Panc1 (cell line): ENCODE data around the gene RFXAP. TPM values are rescaled to one million over a fixed set of nuclear protein-coding genes. Genes with fewer than 3 reads are reported as not detected.

Experiments
- ATAC-seq: fragments of 200-7000 bp; cut with Tn5 transposase; 2 replicates; pipeline ENCODE4 v1.9.1; 2020; ENCODE audit warnings: mild to moderate bottlenecking, moderate library complexity
- BruUV-seq: library from RNA; stranded (reverse); fragments of 400-500 nt; replicated peaks from 2 replicates; lab custom pipeline; 2021; lab: Mats Ljungman, UMichigan
- CTCF ChIA-PET: fragments of 300-600 bp; sonication (Branson Sonifier 250); formaldehyde crosslinking; loops from one replicate; lab custom pipeline; 2022; ENCODE audit warnings: antibody characterized with exemption; lab: Charles Lee
- POLR2A ChIA-PET: fragments of 300-600 bp; sonication (Branson Sonifier 250); formaldehyde crosslinking; loops from one replicate; lab custom pipeline; 2022; ENCODE audit warnings: antibody characterized with exemption; lab: Charles Lee
- DNase-seq: peaks from one replicate; pipeline ENCODE4 v3.0.0-alpha.2; 2010; ENCODE audit warnings: low read depth, low spot score
- H3K27ac ChIP-seq: 2 replicates; pipeline ENCODE4 v1.5.1; 2011; ENCODE audit warnings: mild to moderate bottlenecking, low read length, inconsistent platforms
- H3K27me3 ChIP-seq: fragments of 200-500 bp; sonication (Bioruptor generic); 2 replicates; pipeline ENCODE4 v1.6.0; 2014; ENCODE audit warnings: low read length, inconsistent platforms; ENCODE audit not compliant: control insufficient read depth, insufficient read depth
- H3K36me3 ChIP-seq: fragments of 200-500 bp; sonication (Bioruptor generic); 2 replicates; pipeline ENCODE4 v1.5.1; 2014; ENCODE audit warnings: inconsistent platforms, mild to moderate bottlenecking, low read length, moderate library complexity; ENCODE audit not compliant: control insufficient read depth, insufficient read depth
- H3K4me1 ChIP-seq: 2 replicates; pipeline ENCODE4 v1.5.1; 2011; ENCODE audit warnings: inconsistent platforms, mild to moderate bottlenecking, low read length, moderate library complexity; ENCODE audit not compliant: control insufficient read depth, insufficient read depth
- H3K4me3 ChIP-seq, 2 experiments: 2 replicates each; pipeline ENCODE4 v1.5.1; 2011 to 2012; ENCODE audit warnings: low read depth in 2 of 2, low read length in 2 of 2, mild to moderate bottlenecking in 2 of 2, inconsistent platforms in 1 of 2, moderate library complexity in 1 of 2
- H3K9me3 ChIP-seq: fragments of 200-500 bp; sonication (Bioruptor generic); 2 replicates; pipeline ENCODE4 v1.5.1; 2014; ENCODE audit warnings: low read depth, mild to moderate bottlenecking, inconsistent platforms, low read length, moderate library complexity; ENCODE audit not compliant: control insufficient read depth, insufficient read depth
- CTCF ChIP-seq: fragments of 450-650 bp; IDR thresholded peaks from 2 replicates; pipeline ENCODE4 v1.5.1; 2017; ENCODE audit warnings: mild to moderate bottlenecking
- POLR2AphosphoS5 ChIP-seq: IDR thresholded peaks from 2 replicates; pipeline ENCODE4 v1.6.1; 2012; ENCODE audit warnings: mild to moderate bottlenecking, low read depth, low read length, moderate library complexity
- REST ChIP-seq, 2 experiments: IDR thresholded peaks; 2 replicates each; pipeline ENCODE4 v1.6.1; 2011 to 2012; ENCODE audit warnings: low read depth in 2 of 2, control low read depth in 1 of 2, low read length in 1 of 2, mild to moderate bottlenecking in 1 of 2, moderate library complexity in 1 of 2; ENCODE audit not compliant: insufficient read depth in 1 of 2
- SIN3A ChIP-seq: IDR thresholded peaks from 2 replicates; pipeline ENCODE4 v1.6.1; 2012; ENCODE audit warnings: low read depth, mild to moderate bottlenecking, low read length, moderate library complexity, borderline replicate concordance; ENCODE audit not compliant: insufficient read depth
- TCF7L2 ChIP-seq: IDR thresholded peaks from 2 replicates; pipeline ENCODE4 v1.6.1; 2011; ENCODE audit warnings: mild to moderate bottlenecking, low read depth, low read length, inconsistent platforms
- in situ Hi-C: cut with HindIII; loops from 2 replicates; pipeline ENCODE4 v1.10.0; 2016; ENCODE audit warnings: low sequenced_read_pairs, low pct_unique_long_range_greater_than_20kb
- intact Hi-C: fragments of 100-400 bp; cut with micrococcal nuclease; formaldehyde crosslinking; loops from one replicate; pipeline ENCODE4 v1.10.0; 2022; ENCODE audit not compliant: unreplicated experiment
- total RNA-seq: library from RNA; stranded (reverse); gene quantifications from one replicate; pipeline ENCODE4 v1.2.1, GENCODE V29; 2021; ENCODE audit not compliant: unreplicated experiment

The RFXAP gene
- total RNA-seq, 1 experiment from 2014 or later: 2.9 TPM

GRCh38 chr13:36814465-36814864, 4.6 kb upstream of the RFXAP start:
- Histone ChIP-seq H3K4me3 (no peak overlapping the region), H3K4me1 (0 out of 2 replicates have a peak, but pooled peaks cover 4% of the 10 kb centered on the region), H3K36me3 (no peaks in the 10 kb centered on the region), H3K27me3 (peaks cover 4% of the 10 kb centered on the region; the same call in 1 of the 2 replicates), H3K27ac (no peak overlapping the region), H3K9me3 (no peaks in the 10 kb centered on the region)
- in situ Hi-C loops (no loop called here), intact Hi-C loops (no loop called here)
- no peak for DNase-seq
- ChIA-PET POLR2A (no interaction called here), CTCF (no interaction called here)
- TF ChIP-seq POLR2AphosphoS5: no peak
- TF ChIP-seq REST (IDR thresholded peaks at IDR 0.05; ENCODE audit: insufficient read depth in 1 of 2, low read depth in 2 of 2, low read length in 1 of 2): no peak
- no peak for TF ChIP-seq SIN3A
- TF ChIP-seq TCF7L2: no peak
- TF ChIP-seq CTCF: no peak
- ATAC-seq: no peak
- no TSS peak for BruUV-seq

GRCh38 chr13:36815062-36815461, 4.0 kb upstream of the RFXAP start:
- no peak for ATAC-seq
- in situ Hi-C loops: no loop called here
- BruUV-seq: no TSS peak
- Histone ChIP-seq H3K27ac (no peak overlapping the region), H3K4me3 (no peak overlapping the region), H3K36me3 (no peaks in the 10 kb centered on the region), H3K9me3 (no peaks in the 10 kb centered on the region), H3K4me1 (0 out of 2 replicates have a peak, but pooled peaks cover 4% of the 10 kb centered on the region), H3K27me3 (peaks cover 4% of the 10 kb centered on the region; the same call in 1 of the 2 replicates)
- DNase-seq: no peak
- no peak for TF ChIP-seq POLR2AphosphoS5
- peak; percentile 54; the same call in 1 of the 2 replicates for TF ChIP-seq CTCF
- TF ChIP-seq TCF7L2: no peak
- TF ChIP-seq REST (IDR thresholded peaks at IDR 0.05; ENCODE audit: insufficient read depth in 1 of 2, low read depth in 2 of 2, low read length in 1 of 2): no peak
- TF ChIP-seq SIN3A: no peak
- CTCF ChIA-PET: no interaction called here
- intact Hi-C loops: no loop called here
- POLR2A ChIA-PET: no interaction called here
